ENCODE data around the gene MAML1. TPM values are rescaled to one million over a fixed set of nuclear protein-coding genes. Genes with fewer than 3 reads are reported as not detected.

Gene MAML1
- total and polyA plus RNA-seq, 2 donors (not counting 1 experiment from before 2014, with no cell fraction given), result 6.4 to 7.5 TPM

DNA sequence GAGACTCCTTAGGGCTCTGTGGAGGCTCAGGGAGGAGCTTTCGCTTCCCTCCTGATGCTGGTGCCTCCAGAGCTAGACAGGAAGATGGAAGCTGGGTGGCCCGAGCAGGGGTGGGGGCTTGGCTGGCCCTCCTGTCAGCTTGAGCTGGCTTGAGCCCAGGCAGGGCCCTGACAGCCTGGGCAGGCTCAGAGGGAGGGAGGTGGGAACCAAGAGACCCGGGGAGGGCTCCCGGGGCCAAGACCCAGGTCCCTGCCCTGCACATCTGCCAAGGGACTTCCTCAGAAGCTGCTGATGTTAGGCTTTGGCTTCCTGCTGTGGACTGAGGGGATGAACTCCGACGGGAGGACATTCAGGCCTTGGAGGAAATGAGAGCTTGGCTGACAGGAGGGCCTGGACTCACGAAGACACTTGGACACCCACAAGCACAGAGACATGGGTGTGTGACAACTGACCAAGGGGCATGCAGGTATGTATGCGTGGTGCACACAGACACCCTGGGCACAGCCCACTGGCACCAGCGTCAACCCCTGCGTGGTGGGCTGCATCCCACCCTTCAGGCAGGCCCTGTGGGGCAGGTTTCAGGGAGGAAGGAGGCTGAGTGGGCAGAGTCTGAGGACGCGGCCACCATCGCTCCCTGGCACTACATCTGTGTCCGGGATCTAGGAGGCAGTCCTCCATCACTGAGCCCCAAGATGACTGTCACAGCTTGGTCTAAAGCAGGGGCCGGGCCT, 59.4 kb downstream of the MAML1 start:
- Histone ChIP-seq H3K79me2 (ENCODE audit: control insufficient read depth, insufficient read depth, low read length) (no peaks in the 10 kb centered on the region), H3K36me3 (ENCODE audit: control insufficient read depth, insufficient read depth, low read length) (peaks cover 3% of the 10 kb centered on the region), H3K27me3 (ENCODE audit: control insufficient read depth, insufficient read depth, low read length) (no peaks in the 10 kb centered on the region), H3K9me3 (ENCODE audit: control insufficient read depth, insufficient read depth, low read depth, low read length) (no peaks in the 10 kb centered on the region), H4K20me1 (ENCODE audit: control insufficient read depth, extremely low read depth, insufficient read depth, low read length) (no peaks in the 10 kb centered on the region), H3K4me1 (ENCODE audit: control insufficient read depth, extremely low read depth, insufficient read depth, low read length) (peaks cover 6% of the 10 kb centered on the region), H3K27ac (ENCODE audit: insufficient read depth, low read length) (no peak overlapping the region), H2AFZ (ENCODE audit: low read length) (no peak overlapping the region), H3K9ac (ENCODE audit: insufficient read depth, low read length) (no peak overlapping the region), H3K4me2 (ENCODE audit: extremely low read depth, insufficient read depth, low read length) (no peak overlapping the region), H3K4me3 (replicated peaks in 1 of 4; ENCODE audit: control extremely low read depth in 1 of 4, insufficient read depth in 1 of 4, low read depth in 3 of 4, low read length in 4 of 4) (no peak overlapping the region)
- no peak for TF ChIP-seq CTCF (conservative IDR thresholded peaks at IDR 0.05 in 1 of 2, IDR thresholded peaks at IDR 0.05 in 1 of 2; ENCODE audit: low read depth in 1 of 2, low read length in 2 of 2)
- TF ChIP-seq EZH2 (IDR thresholded peaks at IDR 0.05; ENCODE audit: low read length, missing control alignments), result no peak
- no peak for DNase-seq (ENCODE audit: low read depth in 2 of 2)

DNA sequence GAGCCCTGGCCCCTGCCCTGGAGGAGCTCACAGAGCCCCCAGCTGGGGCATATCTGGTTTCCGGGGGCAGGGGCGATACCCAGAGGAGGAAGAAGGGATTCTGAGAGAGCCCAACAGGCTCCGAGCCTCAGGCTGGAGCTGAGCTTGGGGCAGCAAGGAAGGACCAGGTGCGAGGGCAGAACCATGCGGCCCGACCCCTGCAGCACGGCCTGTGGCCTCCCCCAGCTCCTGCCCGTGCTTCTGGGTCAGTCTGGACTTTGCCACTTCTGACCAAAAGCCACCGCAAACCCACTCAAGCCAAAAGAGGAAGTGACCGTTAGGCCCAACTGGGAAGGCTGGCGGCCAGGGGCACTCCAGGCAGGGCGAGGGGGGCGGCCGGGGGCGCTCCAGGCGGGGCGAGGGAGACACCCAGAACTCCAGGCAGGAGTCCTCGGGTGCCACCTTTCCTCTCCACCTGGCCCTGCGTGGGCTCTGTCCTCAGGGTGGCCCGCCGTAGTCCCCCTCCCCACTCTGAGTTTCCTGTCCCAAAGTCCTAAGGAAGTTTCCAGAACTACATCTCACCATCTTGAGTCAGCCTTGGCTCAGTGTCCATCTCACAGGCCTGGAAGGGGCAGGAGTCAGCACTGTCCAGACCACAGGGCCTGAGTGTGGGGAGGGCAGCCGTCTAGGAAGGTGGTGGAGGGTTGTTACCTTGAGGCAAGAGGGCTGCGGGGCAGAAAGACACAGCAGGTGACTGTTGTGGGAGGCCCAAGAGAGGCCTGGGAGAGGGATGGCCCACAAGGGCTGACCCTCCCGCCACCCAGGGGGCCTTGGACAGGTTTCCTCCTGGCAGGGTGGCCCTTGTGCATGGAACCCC, 60.2 kb downstream of the MAML1 start:
- Histone ChIP-seq H4K20me1 (ENCODE audit: control insufficient read depth, extremely low read depth, insufficient read depth, low read length) (no peaks in the 10 kb centered on the region), H3K36me3 (ENCODE audit: control insufficient read depth, insufficient read depth, low read length) (peaks cover 7% of the 10 kb centered on the region), H3K27me3 (ENCODE audit: control insufficient read depth, insufficient read depth, low read length) (no peaks in the 10 kb centered on the region), H3K27ac (ENCODE audit: insufficient read depth, low read length) (no peak overlapping the region), H3K9me3 (ENCODE audit: control insufficient read depth, insufficient read depth, low read depth, low read length) (no peaks in the 10 kb centered on the region), H3K4me1 (ENCODE audit: control insufficient read depth, extremely low read depth, insufficient read depth, low read length) (peaks cover 6% of the 10 kb centered on the region), H3K79me2 (ENCODE audit: control insufficient read depth, insufficient read depth, low read length) (no peaks in the 10 kb centered on the region), H3K9ac (ENCODE audit: insufficient read depth, low read length) (no peak overlapping the region), H3K4me3 (replicated peaks in 1 of 4; ENCODE audit: control extremely low read depth in 1 of 4, insufficient read depth in 1 of 4, low read depth in 3 of 4, low read length in 4 of 4) (no peak overlapping the region), H3K4me2 (ENCODE audit: extremely low read depth, insufficient read depth, low read length) (no peak overlapping the region), H2AFZ (ENCODE audit: low read length) (no peak overlapping the region)
- no peak for TF ChIP-seq CTCF (conservative IDR thresholded peaks at IDR 0.05 in 1 of 2, IDR thresholded peaks at IDR 0.05 in 1 of 2; ENCODE audit: low read depth in 1 of 2, low read length in 2 of 2)
- no peak for TF ChIP-seq EZH2 (IDR thresholded peaks at IDR 0.05; ENCODE audit: low read length, missing control alignments)
- DNase-seq (ENCODE audit: low read depth in 2 of 2), result no peak

DNA sequence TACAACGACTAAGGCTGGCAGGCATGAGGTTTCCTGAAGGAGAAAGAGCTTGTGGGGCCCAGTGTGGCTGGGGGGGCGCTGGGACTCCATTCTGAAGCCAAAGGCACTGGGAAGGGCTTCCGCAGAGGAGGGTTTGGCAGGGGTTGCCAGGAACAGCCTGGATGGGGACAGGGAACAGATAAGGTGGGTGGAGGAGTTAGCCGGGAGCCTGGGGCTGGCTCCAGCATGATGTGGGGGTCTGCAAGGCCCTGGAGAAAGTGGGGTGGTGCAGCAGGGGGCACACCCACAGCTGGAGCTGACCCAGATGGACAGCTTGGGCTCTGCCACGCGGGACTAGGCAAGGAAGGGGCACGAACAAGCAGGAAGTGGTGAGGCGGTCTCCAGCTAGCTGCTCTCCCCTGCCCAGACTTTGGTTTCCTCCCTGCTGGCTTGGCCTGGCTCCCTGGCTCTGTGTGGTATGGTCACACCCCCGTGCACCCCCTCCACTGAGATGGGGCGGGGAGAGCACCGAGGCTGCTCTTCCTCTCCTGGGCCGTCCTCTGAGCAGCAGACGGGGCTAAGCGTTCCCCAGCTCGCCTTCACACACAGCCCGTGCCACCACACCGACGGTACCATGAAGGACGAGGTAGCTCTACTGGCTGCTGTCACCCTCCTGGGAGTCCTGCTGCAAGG, 61.0 kb downstream of the MAML1 start, which contains the start of gene LTC4S:
LTC4S (plus strand) TSS at position 519 of the 672 bp plus-strand sequence; CDS start at position 614, 95 bp downstream.
- Histone ChIP-seq H3K79me2 (ENCODE audit: control insufficient read depth, insufficient read depth, low read length) (no peaks in the 10 kb centered on the region), H3K4me1 (ENCODE audit: control insufficient read depth, extremely low read depth, insufficient read depth, low read length) (peaks cover 6% of the 10 kb centered on the region), H3K27ac (ENCODE audit: insufficient read depth, low read length) (no peak within 1 kb of the TSS), H4K20me1 (ENCODE audit: control insufficient read depth, extremely low read depth, insufficient read depth, low read length) (no peaks in the 10 kb centered on the region), H3K9ac (ENCODE audit: insufficient read depth, low read length) (no peak within 1 kb of the TSS), H3K4me3 (replicated peaks in 1 of 4; ENCODE audit: control extremely low read depth in 1 of 4, insufficient read depth in 1 of 4, low read depth in 3 of 4, low read length in 4 of 4) (peak within 1 kb of the TSS in 1 of 4 experiments; percentile 20), H3K9me3 (ENCODE audit: control insufficient read depth, insufficient read depth, low read depth, low read length) (no peaks in the 10 kb centered on the region), H3K4me2 (ENCODE audit: extremely low read depth, insufficient read depth, low read length) (peak within 1 kb of the TSS; percentile 44), H2AFZ (ENCODE audit: low read length) (no peak within 1 kb of the TSS), H3K27me3 (ENCODE audit: control insufficient read depth, insufficient read depth, low read length) (no peaks in the 10 kb centered on the region), H3K36me3 (ENCODE audit: control insufficient read depth, insufficient read depth, low read length) (peaks cover 12% of the 10 kb centered on the region)
- DNase-seq (ENCODE audit: low read depth in 2 of 2), result peak; percentile 69 to 73
- TF ChIP-seq EZH2 (IDR thresholded peaks at IDR 0.05; ENCODE audit: low read length, missing control alignments) (no peak), CTCF (conservative IDR thresholded peaks at IDR 0.05 in 1 of 2, IDR thresholded peaks at IDR 0.05 in 1 of 2; ENCODE audit: low read depth in 1 of 2, low read length in 2 of 2) (no peak)
